HG02970 (cell line): ENCODE measurements around the gene CEP63.

ENCODE experiments used
- ATAC-seq: cut with Tn5 transposase; IDR thresholded peaks from one replicate; pipeline ENCODE4 v1.9.1; 2021; ENCODE audit warnings: mild to moderate bottlenecking, moderate library complexity, moderate number of reproducible peaks; ENCODE audit not compliant: unreplicated experiment, low FRiP score

The CEP63 gene

DNA sequence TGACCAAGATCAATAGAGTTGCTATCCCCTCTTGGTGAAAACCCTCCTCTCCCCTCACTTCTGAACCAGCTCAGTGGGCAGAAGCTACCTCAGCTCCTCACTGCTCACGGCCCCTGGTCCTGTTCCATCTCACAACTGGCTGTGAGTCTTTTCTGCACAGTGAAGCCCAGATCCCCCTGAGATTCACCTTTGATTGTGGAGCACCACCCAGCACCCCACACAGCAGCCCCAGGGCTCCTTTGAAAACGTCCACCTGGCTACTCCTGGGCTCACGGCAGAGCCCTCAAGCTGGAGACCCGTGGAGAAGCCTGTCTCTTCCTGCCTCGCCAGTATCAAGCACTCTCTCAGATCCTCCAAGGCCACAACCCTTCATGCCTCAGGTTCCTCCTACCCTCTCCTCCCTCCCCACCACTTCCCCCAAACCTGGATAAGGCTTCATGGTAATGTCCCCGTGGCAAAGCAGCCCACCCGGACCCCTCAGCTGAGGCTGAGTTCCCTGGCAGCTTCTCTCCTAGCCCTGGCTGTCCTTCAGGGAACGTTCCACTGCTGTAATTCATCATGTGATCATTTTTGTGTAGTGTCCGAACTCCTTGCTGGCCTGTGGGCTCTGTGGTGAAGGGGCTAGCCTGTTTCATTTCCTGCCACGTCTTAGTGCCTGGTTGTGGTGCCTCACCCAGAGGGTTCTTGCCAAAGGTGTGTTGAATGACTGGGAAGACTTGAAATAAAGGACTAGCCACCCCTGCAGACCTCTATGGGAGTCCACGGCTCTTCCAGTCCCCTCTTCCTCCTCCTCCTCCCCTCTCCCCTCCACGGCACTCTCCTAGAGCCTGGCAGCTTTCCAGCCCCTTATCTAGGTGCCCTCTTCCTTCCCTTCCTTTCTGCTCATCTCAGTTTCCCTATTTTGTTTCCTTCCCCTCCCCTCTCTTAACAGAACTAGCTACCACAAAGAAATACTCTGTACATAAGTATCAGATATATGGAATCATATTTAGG is 120.5 kb downstream of the CEP63 start:
- no peak for ATAC-seq

DNA sequence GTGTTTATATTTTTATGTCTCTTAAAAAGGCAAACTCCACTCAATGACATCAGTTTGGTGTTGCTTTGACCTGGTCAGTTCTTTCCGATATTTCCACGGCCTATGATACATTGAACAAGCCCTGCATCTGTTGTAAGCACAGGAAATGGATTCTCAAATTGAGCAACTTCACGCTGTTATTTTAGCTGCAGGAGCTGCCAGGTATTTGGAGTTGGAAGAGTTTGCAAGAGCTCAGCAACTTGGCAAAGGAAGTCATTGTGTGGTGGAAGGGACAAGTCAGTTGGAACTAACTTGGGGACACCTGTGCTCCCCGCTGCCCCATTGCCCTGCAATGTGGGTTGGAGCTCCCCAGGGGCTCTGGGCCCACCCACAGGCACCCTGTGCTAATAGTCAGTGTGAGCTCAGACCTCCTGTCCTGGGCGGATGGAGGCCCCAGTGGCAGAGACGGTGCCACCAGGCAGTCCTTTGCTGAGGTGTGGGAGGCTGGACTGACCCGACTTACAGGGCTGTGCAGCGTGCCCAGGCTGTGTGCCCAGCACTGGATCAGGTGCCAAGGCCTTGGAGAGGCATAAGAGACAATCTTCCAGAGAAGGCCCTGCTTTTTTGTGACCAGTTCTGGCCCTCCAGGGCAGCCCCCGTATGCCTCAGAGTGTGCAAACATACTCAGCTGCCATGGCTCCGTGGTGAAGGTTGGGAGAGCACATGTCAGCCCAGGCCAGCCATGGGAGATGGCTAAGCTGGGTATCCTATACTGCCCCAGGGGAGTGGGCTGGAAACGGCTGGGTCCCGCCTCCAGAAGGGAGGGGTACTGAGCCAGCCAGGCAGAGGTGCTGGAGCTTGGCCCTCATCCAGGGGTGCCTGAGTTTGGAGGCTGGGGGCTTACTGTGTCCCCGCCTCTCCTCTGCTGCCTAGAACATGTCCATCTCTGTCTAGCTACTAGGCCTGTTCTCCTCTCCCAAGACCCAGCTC is 121.5 kb downstream of the CEP63 start:
- ATAC-seq = no peak

GRCh38 chr3:134608023-134608770 is 122.3 kb downstream of the CEP63 start:
- no peak for ATAC-seq

DNA sequence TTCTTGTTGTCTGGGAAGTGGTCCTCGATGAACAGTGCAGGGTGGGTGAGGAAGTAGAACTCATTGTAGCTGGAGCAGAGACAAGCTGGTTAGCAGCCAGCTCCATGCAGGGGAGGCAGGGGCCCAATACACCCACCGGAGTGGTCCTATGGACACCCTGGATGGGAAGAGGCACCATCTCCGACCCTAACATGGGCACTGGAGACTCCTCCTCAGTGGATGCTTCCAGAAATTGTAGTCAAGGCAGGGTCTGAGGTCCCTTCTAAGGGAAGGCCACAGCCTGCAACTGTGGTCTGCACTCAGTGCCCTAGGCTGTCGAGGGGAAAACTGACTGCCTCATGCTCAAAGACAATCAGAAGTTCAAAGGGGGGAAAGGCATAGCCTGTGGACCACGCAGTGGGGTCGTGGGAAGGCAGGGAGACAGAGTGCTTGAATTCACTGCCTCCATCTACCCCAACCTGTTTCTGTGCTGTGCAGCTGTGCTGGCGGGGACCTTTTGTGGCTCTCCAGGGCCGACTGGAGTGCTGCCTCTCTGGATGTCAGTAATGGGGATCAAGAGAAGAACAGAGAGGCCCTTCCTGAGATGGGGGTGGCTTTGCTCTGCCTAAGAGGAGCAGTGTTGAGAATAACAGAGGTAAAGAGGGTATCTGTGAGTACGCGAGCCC is 123.0 kb downstream of the CEP63 start:
- no peak for ATAC-seq

- no peak for ATAC-seq
Measured at GRCh38 chr3:134609821-134610431, 124.1 kb downstream of the CEP63 start.

GRCh38 chr3:134610432-134611385 is 124.9 kb downstream of the CEP63 start:
- ATAC-seq = no peak

DNA sequence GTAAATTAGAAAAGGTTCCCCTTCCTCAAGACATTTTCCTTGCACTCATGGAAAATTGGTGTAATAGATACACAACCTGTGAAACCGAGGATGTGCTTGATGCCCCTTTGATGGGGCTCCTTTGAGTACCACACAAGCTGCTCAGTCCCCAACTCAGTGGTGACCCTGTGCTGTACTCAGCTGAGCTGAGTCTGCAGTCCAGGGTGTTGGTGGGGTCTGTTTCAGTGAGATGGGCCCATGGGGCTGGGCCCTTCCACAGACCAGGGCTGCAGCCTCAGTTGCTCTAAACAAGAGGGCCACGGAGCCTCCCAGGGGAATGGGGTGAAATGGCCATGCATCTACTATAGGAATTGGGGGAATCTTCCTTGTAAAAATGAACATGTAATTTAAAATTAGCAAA is 125.7 kb downstream of the CEP63 start:
- no peak for ATAC-seq

DNA sequence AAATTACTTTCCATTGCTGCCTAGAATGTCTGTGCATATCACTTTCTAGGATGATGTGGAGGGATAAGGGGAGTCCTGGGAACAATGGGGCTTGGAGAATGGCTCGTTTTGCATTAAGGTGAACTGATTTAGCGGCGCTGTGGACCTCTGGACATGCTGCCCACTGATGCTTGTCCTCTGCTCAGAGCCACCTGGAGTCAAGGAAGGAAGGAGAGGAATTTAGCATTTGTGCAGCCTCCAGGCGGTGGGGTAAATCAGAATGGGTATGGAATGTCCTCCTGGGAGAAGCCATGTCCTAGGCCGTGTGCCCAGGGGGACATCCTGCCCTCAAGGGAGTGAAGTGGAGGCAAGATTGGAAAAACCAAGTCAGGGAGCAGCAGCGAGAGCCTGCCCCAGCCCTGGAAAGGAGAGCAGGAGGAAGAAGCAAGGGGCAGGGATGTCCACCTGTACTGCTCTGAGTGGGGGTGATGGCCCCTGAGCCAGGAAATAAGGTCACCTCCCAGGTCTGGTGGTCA is 127.2 kb downstream of the CEP63 start:
- no peak for ATAC-seq

DNA sequence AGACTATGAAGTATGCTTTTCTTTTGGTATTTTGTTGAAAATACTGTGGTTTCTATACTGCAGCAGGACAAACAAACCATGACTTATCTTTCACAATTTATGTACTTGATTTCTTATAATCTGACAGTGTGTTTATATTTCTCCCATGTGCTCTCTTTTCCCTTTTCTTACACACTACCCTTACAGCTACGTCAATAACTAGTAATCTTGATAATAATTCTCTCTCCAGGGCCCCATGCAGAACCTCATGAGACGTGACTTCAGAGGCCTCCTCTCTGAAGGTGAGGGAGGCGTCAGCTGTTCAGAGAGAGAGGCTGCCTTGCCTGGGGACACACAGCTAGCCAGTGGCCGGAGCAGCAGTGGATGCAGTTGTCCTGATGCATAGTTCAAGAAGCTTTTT is 129.1 kb downstream of the CEP63 start:
- no peak for ATAC-seq

DNA sequence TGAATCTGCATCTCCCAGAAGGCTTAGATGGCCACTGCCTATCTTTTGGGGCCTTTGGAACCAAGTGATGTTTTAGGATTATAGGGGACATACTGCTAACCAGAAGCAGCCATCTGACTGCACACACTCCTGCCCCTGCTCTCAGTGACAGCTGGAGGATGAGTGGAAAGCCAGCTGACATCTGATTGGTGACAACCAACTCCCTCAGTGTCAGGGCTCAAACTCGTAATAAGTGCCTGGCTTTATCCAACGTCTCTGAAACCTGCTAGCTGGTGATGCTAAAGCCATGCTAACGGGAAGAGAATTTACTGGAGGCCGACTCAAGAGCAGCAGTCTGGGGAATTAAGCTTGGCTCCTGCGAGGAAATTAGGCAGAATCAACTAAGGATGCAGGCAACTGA is 129.9 kb downstream of the CEP63 start:
- no peak for ATAC-seq

DNA sequence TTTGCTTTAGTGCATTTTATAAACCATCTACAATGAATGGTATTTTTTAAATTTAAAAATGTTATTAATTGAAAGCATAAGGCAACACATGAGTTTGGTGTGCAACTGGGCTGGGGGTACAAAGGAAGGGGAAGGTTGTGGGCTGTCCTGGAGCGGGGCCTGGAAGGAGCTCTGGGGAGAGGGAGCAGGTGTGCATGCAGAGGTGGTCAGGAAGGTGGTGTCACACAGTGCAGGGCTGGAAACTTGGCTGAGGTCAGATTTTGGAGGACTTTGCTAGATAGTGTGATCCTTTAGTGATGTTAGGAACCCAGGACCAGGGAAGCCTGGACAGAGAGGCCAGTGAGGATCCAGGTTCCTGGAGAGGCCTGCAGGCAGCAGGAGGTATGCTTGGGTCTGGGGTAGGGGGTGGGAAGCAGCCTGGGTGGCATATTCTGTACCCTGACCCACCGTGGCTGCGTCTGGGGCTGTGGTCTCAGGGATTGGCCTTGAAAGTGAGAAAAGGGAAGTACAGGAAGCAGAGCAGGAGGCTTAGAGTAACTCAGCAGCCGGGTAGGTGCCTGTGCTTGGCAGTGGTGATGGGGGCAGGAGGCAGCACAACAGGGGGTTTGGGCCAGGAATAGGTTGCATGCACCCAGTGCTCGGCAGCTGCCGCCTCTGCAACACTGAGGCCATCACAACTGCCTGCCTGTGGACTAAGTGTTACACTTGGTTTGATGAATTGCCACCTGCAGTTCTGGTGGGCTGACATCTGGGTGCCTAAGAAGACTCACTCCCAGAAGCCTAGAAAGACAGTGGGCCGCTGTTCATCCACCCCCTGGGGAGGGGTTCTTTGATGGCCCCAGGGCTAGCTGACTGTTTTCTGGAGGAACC is 132.0 kb downstream of the CEP63 start:
- no peak for ATAC-seq

- no peak for ATAC-seq
Measured at GRCh38 chr3:134618478-134619300, 132.8 kb downstream of the CEP63 start.

- no peak for ATAC-seq
Measured at GRCh38 chr3:134619301-134619615, 133.4 kb downstream of the CEP63 start.

DNA sequence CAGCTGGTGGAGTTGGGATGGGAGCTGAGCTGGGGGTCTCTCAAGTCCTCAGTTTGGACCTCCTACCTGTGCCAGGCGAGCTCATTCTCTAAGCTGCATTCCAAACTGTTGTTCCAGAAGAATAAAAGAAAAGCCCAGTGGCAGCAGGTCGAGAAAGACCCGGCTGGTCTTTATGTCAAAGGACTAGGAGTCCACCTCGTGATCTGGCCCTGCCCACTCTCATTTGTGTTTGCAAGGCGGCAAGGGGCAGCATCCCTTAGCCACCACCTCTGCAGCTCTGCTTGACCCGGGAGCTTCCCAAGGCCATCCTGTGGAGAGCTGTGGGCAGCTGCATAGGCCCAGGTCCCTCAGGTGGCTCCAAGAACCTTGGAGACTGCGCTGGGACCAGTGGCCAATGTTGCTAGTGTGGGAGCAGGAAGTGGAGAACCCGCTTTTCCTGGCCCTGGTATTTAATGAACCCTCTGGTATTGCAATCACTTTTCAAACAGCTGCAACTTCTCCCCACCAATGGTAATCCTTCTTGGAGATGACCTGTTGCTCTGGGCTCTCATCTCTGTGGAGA is 134.1 kb downstream of the CEP63 start:
- no peak for ATAC-seq

DNA sequence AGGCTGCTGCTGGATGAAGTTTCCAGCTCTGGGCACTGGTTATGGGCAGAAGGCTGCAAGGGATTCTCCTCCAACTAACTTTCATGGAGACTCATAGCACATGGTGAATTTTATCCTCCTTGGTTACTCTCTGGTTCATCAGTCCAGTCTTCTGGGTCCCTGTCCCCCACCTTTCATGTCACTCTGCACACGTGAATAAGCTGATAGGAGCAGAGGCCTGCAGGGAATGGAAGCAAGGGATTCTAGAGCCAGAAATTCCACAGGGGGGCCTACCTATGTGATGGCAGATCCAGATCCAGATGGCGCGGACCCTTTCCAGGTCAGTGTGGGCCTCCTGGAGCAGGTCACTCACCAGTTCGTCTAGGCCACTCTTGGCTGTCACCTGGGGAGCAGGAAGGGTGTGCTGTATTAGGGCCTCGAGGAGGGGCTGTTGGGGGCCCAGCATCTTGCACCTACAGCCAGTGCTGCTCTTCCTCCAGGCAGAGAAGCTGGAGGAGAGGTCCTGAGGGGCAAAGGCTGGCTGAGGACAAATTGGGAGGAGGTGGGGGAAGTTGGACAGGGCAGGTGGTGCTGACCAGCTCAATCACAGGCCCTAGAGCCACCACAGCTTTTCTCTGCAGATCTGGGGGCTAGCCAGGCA is 134.7 kb downstream of the CEP63 start:
- ATAC-seq = no peak

GRCh38 chr3:134621854-134622253 is 136.0 kb downstream of the CEP63 start:
- no peak for ATAC-seq
